Esophagus (tissue), 2 donors: ENCODE measurements around the gene RBM25. TPM values are rescaled to one million over a fixed set of nuclear protein-coding genes. Genes with fewer than 3 reads are reported as not detected.

Source experiments
- H3K27ac ChIP-seq, 2 donors: one replicate each; pipeline ENCODE4 v1.5.1; 2013; ENCODE audit warnings: low read depth in 2 of 2, mild to moderate bottlenecking in 2 of 2, inconsistent platforms in 1 of 2, low read length in 1 of 2, moderate library complexity in 1 of 2
- H3K27me3 ChIP-seq, 2 donors: one replicate each; pipeline ENCODE4 v1.6.1; 2013; ENCODE audit warnings: low read length in 2 of 2, control low read depth in 1 of 2, mild to moderate bottlenecking in 1 of 2; ENCODE audit not compliant: insufficient read depth in 2 of 2, control insufficient read depth in 1 of 2
- H3K36me3 ChIP-seq, 2 donors: one replicate each; pipeline ENCODE4 v1.6.1; 2013; ENCODE audit warnings: low read length in 1 of 2; ENCODE audit not compliant: control insufficient read depth in 2 of 2, insufficient read depth in 2 of 2
- H3K4me1 ChIP-seq, 2 donors: one replicate each; pipeline ENCODE4 v1.6.1; 2013; ENCODE audit warnings: low read length in 1 of 2; ENCODE audit not compliant: control insufficient read depth in 2 of 2, insufficient read depth in 2 of 2
- H3K4me3 ChIP-seq, 2 donors: one replicate each; pipeline ENCODE4 v1.5.1; 2013; ENCODE audit warnings: low read length in 2 of 2, mild to moderate bottlenecking in 2 of 2, low read depth in 1 of 2, moderate library complexity in 1 of 2
- H3K9me3 ChIP-seq, 2 donors: one replicate each; pipeline ENCODE4 v1.6.1; 2013; ENCODE audit warnings: mild to moderate bottlenecking in 2 of 2, low read depth in 1 of 2, low read length in 1 of 2, moderate library complexity in 1 of 2; ENCODE audit not compliant: control insufficient read depth in 2 of 2, insufficient read depth in 1 of 2
- WGBS, 2 donors: extraction: QIAGEN DNeasy Blood & Tissue Kit; methylation state at CpG; one replicate each; pipeline ENCODE4 v1.1.7; 2013; 5-methylcytosine and 5-hydroxymethylcytosine counted together
- polyA plus RNA-seq, 2 donors: library from polyadenylated mRNA; stranded (reverse); fragments of 200-250 nt; gene quantifications; one replicate each; pipeline ENCODE4 v1.2.3, GENCODE V29; 2013
- donor health status: healthy with polysubstance abuse.
- donor health status: Bipolar disorder and iron deficiency.

The RBM25 gene
- polyA plus RNA-seq, 2 donors, result 23.3 to 38.5 TPM

DNA sequence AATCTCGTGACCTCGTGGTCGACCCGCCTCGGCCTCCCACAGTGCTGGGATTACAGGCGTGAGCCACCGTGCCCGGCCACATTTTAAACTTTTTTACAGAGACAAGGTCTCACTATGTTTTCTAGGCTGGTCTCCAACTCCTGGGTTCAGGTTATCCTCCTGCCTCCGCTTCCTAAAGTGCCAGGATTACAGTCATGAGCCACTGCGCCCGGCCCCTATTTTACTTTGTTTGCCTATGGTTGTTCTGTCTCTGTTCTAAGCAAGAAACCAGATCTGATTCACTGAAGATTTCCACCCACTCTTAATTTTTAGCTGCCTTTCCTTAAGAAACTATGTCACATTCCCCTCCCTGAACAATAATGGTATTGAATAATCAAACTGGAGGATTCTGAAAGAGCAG is 39.1 kb downstream of the RBM25 start:
- peaks cover 0 to 11% of the 10 kb centered on the region in 2 donors for H3K36me3 ChIP-seq
- no peak overlapping the region for H3K27ac ChIP-seq
- WGBS, 2 donors, result 96 to 97% methylated on average over 11 of the region's 11 CpGs
- no peaks in the 10 kb centered on the region for H3K4me1 ChIP-seq
- H3K4me3 ChIP-seq, result no peak overlapping the region
- H3K27me3 ChIP-seq, result no peaks in the 10 kb centered on the region
- no peaks in the 10 kb centered on the region for H3K9me3 ChIP-seq

DNA sequence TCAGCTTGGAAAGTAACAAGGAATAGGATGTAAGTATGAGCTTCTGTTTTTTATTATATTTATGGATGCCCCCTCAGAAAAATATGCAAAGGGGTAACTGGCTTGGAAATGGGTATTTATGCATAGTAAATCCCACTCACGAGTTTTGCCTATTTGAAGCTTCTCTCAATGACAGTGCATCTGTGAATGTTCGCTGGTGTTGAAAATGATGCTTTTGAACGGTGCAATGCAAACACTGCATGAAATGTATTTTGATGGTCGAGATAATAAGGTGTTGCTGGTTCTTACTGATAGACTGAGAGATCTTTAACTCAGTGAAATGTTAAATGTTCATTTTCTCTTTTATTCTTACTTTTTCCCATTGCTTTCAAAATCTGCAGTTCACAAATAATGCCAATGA is 42.0 kb downstream of the RBM25 start:
- Histone ChIP-seq H3K4me1 (no peaks in the 10 kb centered on the region), H3K9me3 (no peaks in the 10 kb centered on the region), H3K27me3 (no peaks in the 10 kb centered on the region), H3K27ac (no peak overlapping the region), H3K36me3 (peaks cover 7 to 13% of the 10 kb centered on the region in 2 donors), H3K4me3 (no peak overlapping the region)
- 91 to 93% methylated on average over 4 of the region's 4 CpGs for WGBS, 2 donors

DNA sequence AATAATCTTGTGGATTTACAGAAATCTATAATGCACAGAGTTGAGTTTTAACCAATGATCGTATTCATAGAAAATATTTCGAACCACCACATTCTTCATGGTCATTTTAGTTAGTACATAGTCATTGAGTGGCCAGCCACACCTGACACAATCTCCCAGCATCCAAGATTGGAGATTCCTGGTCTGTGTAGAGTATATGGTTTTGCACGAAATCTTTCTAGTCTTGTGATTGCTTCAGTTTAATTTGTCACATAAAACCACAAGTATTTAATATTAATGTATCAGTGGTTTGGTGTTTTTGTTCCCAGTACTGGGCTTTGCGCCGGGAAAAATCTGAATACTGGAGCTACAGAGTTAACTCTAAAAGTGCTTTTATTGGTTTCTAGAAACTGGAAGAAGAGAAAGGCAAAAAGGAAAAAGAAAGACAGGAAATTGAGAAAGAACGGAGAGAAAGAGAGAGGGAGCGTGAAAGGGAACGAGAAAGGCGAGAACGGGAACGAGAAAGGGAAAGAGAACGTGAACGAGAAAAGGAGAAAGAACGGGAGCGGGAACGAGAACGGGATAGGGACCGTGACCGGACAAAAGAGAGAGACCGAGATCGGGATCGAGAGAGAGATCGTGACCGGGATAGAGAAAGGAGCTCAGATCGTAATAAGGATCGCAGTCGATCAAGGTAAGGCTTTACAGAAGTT is 44.6 kb downstream of the RBM25 start:
- Histone ChIP-seq H3K4me3 (no peak overlapping the region), H3K27ac (no peak overlapping the region), H3K36me3 (peaks cover 7% of the 10 kb centered on the region in 2 donors), H3K4me1 (no peaks in the 10 kb centered on the region), H3K9me3 (no peaks in the 10 kb centered on the region), H3K27me3 (no peaks in the 10 kb centered on the region)
- WGBS, 2 donors, result 97% methylated on average over 27 of the region's 27 CpGs

DNA sequence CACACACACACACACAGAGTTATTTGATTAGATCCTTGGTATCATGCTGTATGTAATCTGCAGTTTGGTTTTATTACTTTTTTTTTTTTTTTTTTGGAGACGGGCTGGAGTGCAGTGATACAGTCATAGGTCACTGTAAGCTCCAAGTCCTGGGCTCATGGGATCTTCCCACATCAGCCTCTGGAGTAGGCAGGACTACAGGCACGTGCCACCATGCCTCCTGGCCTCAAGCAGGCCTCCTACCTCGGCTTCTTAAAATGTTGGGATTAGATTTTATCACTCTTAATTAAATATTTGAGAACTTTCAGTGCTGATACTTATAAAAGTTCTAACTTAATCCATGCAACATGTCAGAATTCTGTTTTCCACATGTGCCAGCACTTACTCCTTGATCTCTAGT is 46.7 kb downstream of the RBM25 start:
- WGBS, 2 donors, result 67 to 85% methylated on average over 3 of the region's 3 CpGs
- H3K4me1 ChIP-seq, result no peaks in the 10 kb centered on the region
- H3K36me3 ChIP-seq, result peaks cover 5 to 11% of the 10 kb centered on the region in 2 donors
- H3K27ac ChIP-seq, result no peak overlapping the region
- no peaks in the 10 kb centered on the region for H3K9me3 ChIP-seq
- no peaks in the 10 kb centered on the region for H3K27me3 ChIP-seq
- no peak overlapping the region for H3K4me3 ChIP-seq

DNA sequence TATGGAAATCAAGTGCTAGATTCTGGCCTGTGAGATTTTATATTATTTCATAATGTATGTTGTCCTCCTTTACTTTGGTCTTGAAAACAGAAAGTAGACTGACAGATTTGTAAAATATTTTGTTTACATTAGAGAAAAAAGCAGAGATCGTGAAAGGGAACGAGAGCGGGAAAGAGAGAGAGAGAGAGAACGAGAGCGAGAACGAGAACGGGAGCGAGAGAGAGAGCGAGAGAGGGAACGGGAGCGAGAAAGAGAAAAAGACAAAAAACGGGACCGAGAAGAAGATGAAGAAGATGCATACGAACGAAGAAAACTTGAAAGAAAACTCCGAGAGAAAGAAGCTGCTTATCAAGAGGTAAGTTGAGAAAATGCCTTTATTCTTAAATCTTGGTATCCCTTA is 47.4 kb downstream of the RBM25 start:
- Histone ChIP-seq H3K27me3 (no peaks in the 10 kb centered on the region), H3K4me3 (no peak overlapping the region), H3K9me3 (no peaks in the 10 kb centered on the region), H3K4me1 (no peaks in the 10 kb centered on the region), H3K36me3 (peaks cover 12 to 13% of the 10 kb centered on the region in 2 donors), H3K27ac (no peak overlapping the region)
- 97% methylated on average over 16 of the region's 16 CpGs for WGBS, 2 donors

DNA sequence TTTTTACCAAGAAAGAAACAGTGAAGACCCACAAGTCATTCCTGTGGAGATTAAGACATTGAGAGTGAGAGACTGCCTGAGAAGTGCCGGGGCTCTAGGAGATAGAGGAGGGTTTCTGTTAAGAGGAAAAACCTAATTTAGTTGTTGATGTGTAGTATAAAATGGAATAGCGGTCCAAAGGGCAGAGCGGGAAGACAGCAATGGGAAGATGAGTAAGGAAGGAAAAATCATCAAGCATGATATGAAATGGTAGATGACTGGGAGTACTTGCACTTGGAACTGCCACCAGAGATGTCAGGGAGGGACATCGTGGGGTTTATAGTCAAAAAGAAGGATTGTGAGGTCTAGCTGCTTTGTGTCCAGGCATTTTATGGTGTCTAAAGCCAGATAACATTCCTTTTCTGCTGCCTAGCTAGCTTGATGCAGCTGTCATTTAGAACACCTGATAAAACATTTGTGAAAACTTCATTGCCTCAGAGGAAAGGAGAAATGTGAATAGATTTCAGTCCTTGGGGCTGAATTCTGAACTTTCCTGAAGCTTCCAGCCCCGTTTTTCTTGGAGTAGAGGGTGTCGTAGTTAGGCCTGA is 57.8 kb downstream of the RBM25 start:
- H3K27me3 ChIP-seq, result no peaks in the 10 kb centered on the region
- WGBS, 2 donors, result 94% methylated on average over 6 of the region's 6 CpGs
- no peak overlapping the region for H3K27ac ChIP-seq
- no peaks in the 10 kb centered on the region for H3K4me1 ChIP-seq
- peaks cover 0 to 16% of the 10 kb centered on the region in 2 donors for H3K36me3 ChIP-seq
- H3K9me3 ChIP-seq, result no peaks in the 10 kb centered on the region
- no peak overlapping the region for H3K4me3 ChIP-seq

DNA sequence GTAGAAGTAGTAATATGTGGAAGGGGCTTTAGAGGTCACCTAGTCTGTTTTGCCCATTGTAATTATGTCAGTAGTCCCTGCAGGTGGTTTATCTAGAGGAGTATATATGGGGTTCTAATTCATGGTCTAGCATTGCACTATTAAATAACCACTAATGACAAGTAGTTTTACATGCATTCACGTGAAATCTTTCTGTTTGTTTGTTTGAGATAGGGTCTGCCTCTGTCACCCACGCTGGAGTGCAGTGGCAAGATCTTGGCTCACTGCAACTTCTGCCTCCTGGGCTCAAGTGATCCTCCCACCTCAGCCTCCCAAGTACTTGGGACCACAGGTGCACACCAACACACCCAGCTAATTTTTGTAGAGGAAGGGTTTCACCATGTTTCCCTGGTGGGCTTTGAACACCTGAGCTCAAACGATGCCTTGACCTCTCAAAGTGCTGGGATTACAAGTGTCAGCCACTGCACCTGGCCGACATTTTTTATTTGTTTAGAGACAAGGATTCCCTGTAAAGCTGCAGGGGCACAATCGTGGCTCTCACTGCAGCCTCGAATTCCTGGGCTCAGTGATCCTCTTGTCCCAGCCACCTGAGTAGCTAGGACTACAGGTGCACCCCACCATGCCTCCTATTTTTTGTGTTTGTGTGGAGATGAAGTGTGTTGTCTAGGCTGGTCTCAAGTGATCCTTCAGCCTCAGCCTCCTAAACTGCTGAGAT is 66.0 kb downstream of the RBM25 start:
- H3K9me3 ChIP-seq, result no peaks in the 10 kb centered on the region
- no peak overlapping the region for H3K4me3 ChIP-seq
- 68 to 69% methylated on average over 6 of the region's 6 CpGs for WGBS, 2 donors
- H3K27me3 ChIP-seq, result no peaks in the 10 kb centered on the region
- H3K27ac ChIP-seq, result no peak overlapping the region
- peaks cover 0 to 5% of the 10 kb centered on the region in 2 donors for H3K36me3 ChIP-seq
- H3K4me1 ChIP-seq, result no peaks in the 10 kb centered on the region

DNA sequence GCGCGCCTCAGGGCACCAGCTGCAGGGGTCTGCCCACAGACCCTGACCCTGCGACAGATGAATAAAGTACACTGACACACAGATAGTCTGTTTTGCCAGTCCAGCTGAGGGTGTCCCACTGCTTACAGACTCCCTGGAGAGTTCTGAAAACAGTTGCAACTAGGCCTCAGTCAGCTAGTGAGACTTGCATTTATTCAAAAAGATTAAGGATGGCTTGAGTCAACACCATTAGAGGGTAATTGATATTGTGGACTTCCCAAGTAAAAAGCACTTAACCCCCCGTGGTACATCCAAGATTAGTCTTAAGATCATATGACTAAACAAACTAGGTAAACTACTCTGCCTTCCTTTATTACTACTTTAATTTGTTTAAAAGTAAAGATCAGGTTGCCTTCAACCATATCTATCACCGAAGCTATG is 66.8 kb downstream of the RBM25 start:
- Histone ChIP-seq H3K36me3 (peaks cover 0 to 5% of the 10 kb centered on the region in 2 donors), H3K27me3 (no peaks in the 10 kb centered on the region), H3K9me3 (no peaks in the 10 kb centered on the region), H3K4me1 (no peaks in the 10 kb centered on the region), H3K4me3 (no peak overlapping the region), H3K27ac (no peak overlapping the region)
- 67 to 74% methylated on average over 5 of the region's 5 CpGs for WGBS, 2 donors

DNA sequence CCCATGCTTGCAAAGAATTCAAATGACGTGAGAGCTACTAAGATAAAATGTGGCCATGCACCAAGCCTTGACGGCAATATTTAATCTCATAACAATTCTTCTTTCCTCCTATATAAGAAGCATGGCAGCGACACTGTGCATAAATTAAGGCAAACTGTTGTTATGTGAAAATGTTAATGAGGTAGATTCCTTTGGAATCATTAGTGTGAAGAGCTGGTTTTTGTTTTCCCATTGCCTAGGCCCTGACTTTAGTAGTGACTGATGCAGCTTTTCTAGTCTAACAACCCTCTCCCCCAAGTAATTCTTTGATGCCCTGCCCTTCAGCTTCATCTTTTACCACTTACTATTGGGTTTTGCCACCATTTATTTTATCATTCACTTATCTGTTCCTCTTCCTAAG is 67.4 kb downstream of the RBM25 start:
- Histone ChIP-seq H3K27ac (no peak overlapping the region), H3K36me3 (peaks cover 0 to 5% of the 10 kb centered on the region in 2 donors), H3K27me3 (no peaks in the 10 kb centered on the region), H3K4me3 (no peak overlapping the region), H3K4me1 (no peaks in the 10 kb centered on the region), H3K9me3 (no peaks in the 10 kb centered on the region)
- 84 to 88% methylated on average over 3 of the region's 3 CpGs for WGBS, 2 donors
